ENCODE results near the gene MYOM3. TPM values are rescaled to one million over a fixed set of nuclear protein-coding genes. Genes with fewer than 3 reads are reported as not detected.

MYOM3 gene
- total RNA-seq, 1 donor from 2014 or later = 0.70 TPM

GRCh38 chr1:24155011-24155782 is 43.3 kb upstream of the MYOM3 start:
- no peak overlapping the region for H3K4me3 Mint-ChIP-seq (ENCODE audit: unreplicated experiment)
- H3K27me3 Mint-ChIP-seq (ENCODE audit: low read depth) = peaks cover 4% of the 10 kb centered on the region
- peak; percentile 44 for TF ChIP-seq CTCF (IDR thresholded peaks at IDR 0.05)
- peaks cover 15% of the 10 kb centered on the region for H3K4me1 Mint-ChIP-seq (ENCODE audit: low read depth)
- DNase-seq (ENCODE audit: low spot score) = no peak
- H3K27ac Mint-ChIP-seq (ENCODE audit: unreplicated experiment) = no peak overlapping the region
- H3K9me3 Mint-ChIP-seq (ENCODE audit: low read depth) = no peaks in the 10 kb centered on the region
- H3K36me3 Mint-ChIP-seq (ENCODE audit: low read depth) = no peaks in the 10 kb centered on the region

- no peak overlapping the region for H3K27ac Mint-ChIP-seq (ENCODE audit: unreplicated experiment)
- no peak overlapping the region for H3K4me3 Mint-ChIP-seq (ENCODE audit: unreplicated experiment)
- no peak for DNase-seq (ENCODE audit: low spot score)
- H3K9me3 Mint-ChIP-seq (ENCODE audit: low read depth) = no peaks in the 10 kb centered on the region
- H3K4me1 Mint-ChIP-seq (ENCODE audit: low read depth) = peaks cover 21% of the 10 kb centered on the region
- no peak for TF ChIP-seq CTCF (IDR thresholded peaks at IDR 0.05)
- H3K27me3 Mint-ChIP-seq (ENCODE audit: low read depth) = peaks cover 2% of the 10 kb centered on the region
- no peaks in the 10 kb centered on the region for H3K36me3 Mint-ChIP-seq (ENCODE audit: low read depth)
These were observed 42.3 kb upstream of the MYOM3 start for GRCh38 chr1:24154215-24154614.

GRCh38 chr1:24152631-24153494 is 40.9 kb upstream of the MYOM3 start:
- Mint-ChIP-seq H3K27ac (ENCODE audit: unreplicated experiment) (no peak overlapping the region), H3K4me1 (ENCODE audit: low read depth) (peaks cover 21% of the 10 kb centered on the region), H3K9me3 (ENCODE audit: low read depth) (no peaks in the 10 kb centered on the region), H3K27me3 (ENCODE audit: low read depth) (peaks cover 2% of the 10 kb centered on the region), H3K4me3 (ENCODE audit: unreplicated experiment) (no peak overlapping the region), H3K36me3 (ENCODE audit: low read depth) (no peaks in the 10 kb centered on the region)
- DNase-seq (ENCODE audit: low spot score) = no peak
- TF ChIP-seq CTCF (IDR thresholded peaks at IDR 0.05) = no peak

GRCh38 chr1:24151175-24151533 is 39.2 kb upstream of the MYOM3 start:
- Mint-ChIP-seq H3K36me3 (ENCODE audit: low read depth) (no peaks in the 10 kb centered on the region), H3K4me1 (ENCODE audit: low read depth) (peaks cover 21% of the 10 kb centered on the region), H3K9me3 (ENCODE audit: low read depth) (no peaks in the 10 kb centered on the region), H3K4me3 (ENCODE audit: unreplicated experiment) (no peak overlapping the region), H3K27ac (ENCODE audit: unreplicated experiment) (no peak overlapping the region), H3K27me3 (ENCODE audit: low read depth) (no peaks in the 10 kb centered on the region)
- TF ChIP-seq CTCF (IDR thresholded peaks at IDR 0.05) = no peak
- DNase-seq (ENCODE audit: low spot score) = no peak
